Heart left ventricle (tissue), 13 donors: Measurements from ENCODE around the gene ZNF423.

Experiments
- CTCF ChIP-seq, 12 donors: fragments of 200-600 bp; sonication (generic) in 4 of 12; IDR thresholded peaks; one replicate each; pipeline versions ENCODE4 v1.5.0 to v1.8.0; 2018 to 2022; ENCODE audit warnings: antibody characterized with exemption in 12 of 12, mild to moderate bottlenecking in 5 of 12
- POLR2A ChIP-seq, 2 donors: fragments of 450-650 bp; IDR thresholded peaks; one replicate each; pipeline ENCODE4 v1.6.1; 2017; ENCODE audit warnings: antibody characterized with exemption in 2 of 2, mild to moderate bottlenecking in 2 of 2, moderate library complexity in 2 of 2
- donor health status: ischemic (EF 13 %, LVEDD 7.1; RV severe dilation, severe dysfunction).
- donor health status: DM: no; HTN: yes; CAD: no.
- donor health status: DM: no; HTN: no; CAD: no.
- donor health status: ischemic (EF 25% LVEDD 6.9; RV normal size, moderate dysfunction).
- donor health status: ischemic (EF 25% LVEDD 5.7; RV mildly dilated, moderate dysfunction).
- donor health status: ischemic (EF 35%, LVEDD 5.7; RV mildly dilated, moderate dysfunction).
- donor health status: nonischemic (EF 11% LVEDD 7.7; RV severe dilation, severe dysfunction).
- donor health status: DM: yes; HTN: yes; CAD: no.
- donor health status: PGD.
- donor health status: ischemic (EF 29% LVEDD 5.4; RV normal size, mild dysfunction).
- donor health status: nonischemic (EF 23%, LVEDD 6.1; RV moderate dilation, normal function).

GRCh38 chr16:49857423-49858181 lies 1.7 kb upstream of the ZNF423 start:
- TF ChIP-seq CTCF (IDR thresholded peaks at IDR 0.05) (peak; percentile 73 to 94 (median 87)), POLR2A (IDR thresholded peaks at IDR 0.05) (no peak)
